H1 (cell line): ENCODE data around the gene SPOCK2. TPM values are rescaled to one million over a fixed set of nuclear protein-coding genes. Genes with fewer than 3 reads are reported as not detected.

ENCODE experiments used
- HDAC2 ChIP-seq, 2 experiments: fragments of 300-600 bp in 1 of 2; sonication (generic) in 1 of 2; IDR thresholded peaks; 2 replicates each; pipeline ENCODE4 v1.6.1; 2011 to 2012; ENCODE audit warnings: low read depth in 2 of 2, low read length in 2 of 2, mild to moderate bottlenecking in 2 of 2, moderate library complexity in 2 of 2, borderline replicate concordance in 1 of 2, inconsistent platforms in 1 of 2
- polyA plus RNA-seq, 7 experiments: library from polyadenylated mRNA; depleted of rRNA in 3 of 7; stranded (reverse) in 5 of 7; unstranded in 2 of 7; fragments of >200 nt in 5 of 7; fragments of 200-250 nt in 2 of 7; gene quantifications; 1 replicate in 5 of 7; 2 replicates in 1 of 7; 4 replicates in 1 of 7; pipeline versions ENCODE4 v1.2.1 to v1.2.3, GENCODE V29; 2011 to 2013; ENCODE audit warnings: missing spikeins in 2 of 7, mixed read lengths in 2 of 7
- total RNA-seq: library from RNA; stranded (reverse); fragmentation: NEBNext Ultra II Directional; extraction: Animal tissue kit (Norgen Biotek cat#: 25700); gene quantifications from 2 replicates; pipeline ENCODE4 v1.2.1, GENCODE V29; 2021

The SPOCK2 gene
- total and polyA plus RNA-seq, 2 of the 8 experiments (the other 6 are each of a cell fraction or from before 2014, with no cell fraction given), result 1.5 to 1.9 TPM

GRCh38 chr10:72083790-72084459 is 4.4 kb downstream of the SPOCK2 start (continued):
- no peak for TF ChIP-seq HDAC2 (IDR thresholded peaks at IDR 0.05; ENCODE audit: borderline replicate concordance in 1 of 2, low read depth in 2 of 2, low read length in 2 of 2)
